K562 (cell line): ENCODE measurements around the gene DHX29. TPM values are rescaled to one million over a fixed set of nuclear protein-coding genes. Genes with fewer than 3 reads are reported as not detected.

Experiments used
- ATAC-seq: fragments of 200-7000 bp; cut with Tn5 transposase; 3 replicates; pipeline ENCODE4 v1.9.1; 2020; ENCODE audit warnings: moderate library complexity
- BruUV-seq: library from RNA; stranded (reverse); fragments of 400-500 nt; replicated peaks from 2 replicates; lab custom pipeline; 2021; lab: Mats Ljungman, UMichigan
- CTCF ChIA-PET: fragments of 300-600 bp; formaldehyde crosslinking; extraction: SDS; loops from one replicate; lab custom pipeline; 2021; ENCODE audit warnings: low intra/inter-chr PET ratio; lab: Yijun Ruan, JAX
- POLR2A ChIA-PET: fragments of 300-600, 350-650 bp; sonication (Branson Sonifier 250); formaldehyde crosslinking; extraction: SDS; loops from one replicate; lab custom pipeline; 2021; ENCODE audit warnings: antibody characterized with exemption, inconsistent platforms; lab: Yijun Ruan, JAX
- DNase-seq, 4 experiments: peaks; one replicate each; pipeline versions ENCODE4 v3.0.0 to v3.0.0-alpha.2; 2011 to 2018; ENCODE audit warnings: low spot score in 3 of 4, mixed read lengths in 3 of 4; ENCODE audit errors: extremely low read depth in 1 of 4
- FAIRE-seq: peaks from 2 replicates; lab custom pipeline; 2011; peaks lifted over from hg19 to GRCh38; lab: Jason Lieb, UNC
- H2AFZ ChIP-seq: 2 replicates; pipeline ENCODE4 v1.6.0; 2011; ENCODE audit warnings: low read depth, low read length, control low read depth, inconsistent platforms
- H3K27ac ChIP-seq: fragments of 200-600 bp; 3 replicates; pipeline ENCODE4 v1.8.0; 2011; ENCODE audit warnings: low read depth, mild to moderate bottlenecking, control low read depth, inconsistent platforms, low read length, moderate library complexity, mixed read lengths; ENCODE audit errors: extremely low read depth
- H3K27me3 ChIP-seq, 2 experiments: fragments of 300-600 bp in 1 of 2; 2 replicates in 1 of 2; 3 replicates in 1 of 2; pipeline versions ENCODE4 v1.6.0 to v1.8.0; 2011; ENCODE audit warnings: inconsistent platforms in 2 of 2, low read length in 2 of 2, mild to moderate bottlenecking in 1 of 2, mixed read lengths in 1 of 2, moderate library complexity in 1 of 2; ENCODE audit not compliant: control insufficient read depth in 2 of 2, insufficient read depth in 2 of 2
- H3K36me3 ChIP-seq: fragments of 300-600 bp; 3 replicates; pipeline ENCODE4 v1.8.0; 2011; ENCODE audit warnings: mild to moderate bottlenecking, low read length, inconsistent platforms; ENCODE audit not compliant: control insufficient read depth, insufficient read depth
- H3K4me1 ChIP-seq, 2 experiments: fragments of 200-600 bp in 1 of 2; replicated peaks in 1 of 2; 2 replicates in 1 of 2; 3 replicates in 1 of 2; pipeline versions ENCODE4 v1.5.1 to v1.8.0; 2011; ENCODE audit warnings: inconsistent platforms in 2 of 2, low read length in 2 of 2, mild to moderate bottlenecking in 1 of 2, mixed read lengths in 1 of 2, moderate library complexity in 1 of 2; ENCODE audit not compliant: control insufficient read depth in 2 of 2, insufficient read depth in 2 of 2
- H3K4me2 ChIP-seq: 2 replicates; pipeline ENCODE4 v1.6.1; 2011; ENCODE audit warnings: low read length, control low read depth, inconsistent platforms, mixed read lengths; ENCODE audit not compliant: insufficient read depth
- H3K4me3 ChIP-seq: fragments of 200-600 bp; sonication (generic), shearing (Covaris generic); 2 replicates; pipeline ENCODE4 v1.5.1; 2016; ENCODE audit warnings: control low read depth, inconsistent platforms
- H3K79me2 ChIP-seq: fragments of 200-600 bp; 3 replicates; pipeline ENCODE4 v1.8.0; 2011; ENCODE audit warnings: low read length, inconsistent platforms; ENCODE audit not compliant: control insufficient read depth, insufficient read depth
- H3K9ac ChIP-seq, 2 experiments: 2 replicates each; pipeline versions ENCODE4 v1.6.0 to v1.6.1; 2011; ENCODE audit warnings: low read depth in 2 of 2, low read length in 2 of 2, control low read depth in 1 of 2, inconsistent platforms in 1 of 2, mild to moderate bottlenecking in 1 of 2, mixed read lengths in 1 of 2; ENCODE audit not compliant: insufficient read depth in 1 of 2
- H3K9me1 ChIP-seq: one replicate; pipeline ENCODE4 v1.6.0; 2011; ENCODE audit warnings: inconsistent platforms, mild to moderate bottlenecking, low read length, moderate library complexity; ENCODE audit not compliant: control insufficient read depth, insufficient read depth
- H3K9me3 ChIP-seq: replicated peaks from 2 replicates; pipeline ENCODE4 v1.5.1; 2011; ENCODE audit warnings: low read depth, low read length, inconsistent platforms; ENCODE audit not compliant: control insufficient read depth, insufficient read depth
- H4K20me1 ChIP-seq: replicated peaks from 2 replicates; pipeline ENCODE4 v1.6.1; 2011; ENCODE audit warnings: low read length, inconsistent platforms, mixed read lengths; ENCODE audit not compliant: control insufficient read depth, insufficient read depth
- EHMT2 ChIP-seq: fragments of 450-650 bp; IDR thresholded peaks from 2 replicates; pipeline ENCODE4 v1.6.1; 2018; ENCODE audit warnings: antibody characterized with exemption
- HDAC2 ChIP-seq: fragments of 450-650 bp; IDR thresholded peaks from 2 replicates; pipeline ENCODE4 v1.6.1; 2016; ENCODE audit warnings: mild to moderate bottlenecking
- MIER1 ChIP-seq: fragments of 450-650 bp; IDR thresholded peaks from 2 replicates; pipeline ENCODE4 v1.6.1; 2016; ENCODE audit warnings: antibody characterized with exemption, mild to moderate bottlenecking, low read depth
- SOX6 ChIP-seq: fragments of 450-650 bp; IDR thresholded peaks from 2 replicates; pipeline ENCODE4 v1.6.1; 2014; ENCODE audit warnings: mild to moderate bottlenecking
- SRSF9 ChIP-seq: fragments of 200-400 bp; formaldehyde crosslinking; IDR thresholded peaks from 2 replicates; pipeline ENCODE4 v1.6.1; 2017; ENCODE audit warnings: low read depth, low read length, borderline replicate concordance
- TCF3 ChIP-seq: sonication (generic); formaldehyde crosslinking; IDR thresholded peaks from 2 replicates; pipeline ENCODE4 v1.4.0; 2020; ENCODE audit warnings: mild to moderate bottlenecking, missing genetic modification reagents
- ZNF23 ChIP-seq: fragments of 250-450 bp; sonication (Bioruptor Pico); IDR thresholded peaks from 2 replicates; pipeline ENCODE4 v1.4.0; 2020; ENCODE audit warnings: mild to moderate bottlenecking
- WGBS: fragments of 100-300 bp; shearing (Covaris generic); methylation state at CpG from one replicate; pipeline ENCODE4 v1.1.6; 2016; ENCODE audit warnings: low coverage, mixed read lengths; ENCODE audit not compliant: insufficient coverage; ENCODE audit errors: missing lambda C conversion rate; 5-methylcytosine and 5-hydroxymethylcytosine counted together
- in situ Hi-C: fragments of 300-500 bp; cut with MboI; formaldehyde crosslinking; loops from 4 replicates; pipeline ENCODE4 v1.15.0; 2018; ENCODE audit warnings: inconsistent platforms, mixed read lengths
- intact Hi-C: fragments of 100-400 bp; cut with micrococcal nuclease; formaldehyde crosslinking; loops from 2 replicates; pipeline ENCODE4 v1.14.2; 2022
- polyA plus RNA-seq, 8 experiments: library from polyadenylated mRNA; depleted of rRNA in 4 of 8; stranded (reverse) in 5 of 8; unstranded in 3 of 8; fragments of >200 nt; fragmentation: Nextera tagmentation in 2 of 8; fragmentation: Illumina TruSeq in 1 of 8; extraction: Ambion mirVana in 2 of 8; extraction: Trizol in 1 of 8; gene quantifications; 2 replicates each; pipeline versions ENCODE4 v1.2.1 to v1.2.3, GENCODE V29; 2011 to 2014; ENCODE audit warnings: inconsistent platforms in 1 of 8, missing spikeins in 1 of 8
- total RNA-seq, 7 experiments: library from RNA; depleted of rRNA in 6 of 7; stranded (reverse); fragments of >200 nt in 6 of 7; fragmentation: Illumina TruSeq in 2 of 7; extraction: Trizol in 2 of 7; gene quantifications; 2 replicates each; pipeline versions ENCODE4 v1.2.1 to v1.2.3, GENCODE V29; 2011 to 2021; ENCODE audit warnings: low replicate concordance in 1 of 7
- TF ChIP-seq, protein P1 (sequence below): sonication (generic); formaldehyde crosslinking; IDR thresholded peaks from 2 replicates; pipeline ENCODE4 v1.8.0; 2022; ENCODE audit warnings: mild to moderate bottlenecking, missing genetic modification reagents, borderline replicate concordance

DHX29 gene
- total and polyA plus RNA-seq, 9 of the 15 experiments (the other 6 are each of a cell fraction or from before 2014, with no cell fraction given) = 7.5 to 42.1 (median 25.0) TPM

DNA sequence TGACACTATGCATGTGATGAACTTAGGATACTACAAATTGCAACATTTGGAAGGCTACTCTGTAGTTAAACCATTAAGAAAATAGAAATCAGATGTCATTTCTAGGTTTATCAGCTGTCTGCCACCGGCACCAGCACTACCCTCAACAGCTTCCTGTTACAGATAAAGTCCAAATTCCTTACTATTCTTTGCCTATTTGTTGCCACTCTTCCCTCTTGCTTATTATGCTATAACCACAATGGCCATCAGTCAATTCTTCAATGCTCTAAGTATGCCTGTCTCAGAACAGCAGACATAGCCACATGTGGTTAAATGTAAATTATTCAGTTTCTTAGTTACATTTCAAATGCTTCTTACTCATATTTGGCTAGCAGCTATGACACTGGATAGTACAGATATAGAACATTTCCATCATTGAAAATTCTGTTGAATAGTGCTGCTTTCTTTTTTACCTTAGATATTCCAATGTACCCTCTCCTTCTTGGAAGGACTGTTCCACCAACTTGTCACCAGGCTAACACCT lies 21.0 kb downstream of the DHX29 start:
- CTCF ChIA-PET = no interaction called here

More for the DNA sequence above, 21.0 kb downstream of the DHX29 start:
- Histone ChIP-seq H3K4me1 (no peaks in the 10 kb centered on the region), H2AFZ (no peak overlapping the region), H3K4me2 (no peak overlapping the region), H3K27me3 (no peaks in the 10 kb centered on the region), H3K4me3 (no peak overlapping the region), H3K9me3 (no peaks in the 10 kb centered on the region), H3K9me1 (no peaks in the 10 kb centered on the region), H3K36me3 (peaks cover 73% of the 10 kb centered on the region), H3K9ac (no peak overlapping the region), H3K27ac (no peak overlapping the region), H3K79me2 (no peaks in the 10 kb centered on the region), H4K20me1 (no peaks in the 10 kb centered on the region)
- FAIRE-seq (no peak), ATAC-seq (no peak), DNase-seq (no peak)
- POLR2A ChIA-PET = interaction anchor here (1.2 kb wide), 1 partner anchor 118 kb away, joined by 3 read pairs; no protein-coding TSS in a partner anchor
- no peak for TF ChIP-seq SRSF9
- TF ChIP-seq TCF3 (CRISPR knock-in tag) = peak; percentile 49; the same call in 1 of the 2 replicates
- TF ChIP-seq MIER1 = no peak
- no peak for TF ChIP-seq ZNF23 (CRISPR knock-in tag)
- TF ChIP-seq SOX6 = no peak
- TF ChIP-seq, protein P1, sequence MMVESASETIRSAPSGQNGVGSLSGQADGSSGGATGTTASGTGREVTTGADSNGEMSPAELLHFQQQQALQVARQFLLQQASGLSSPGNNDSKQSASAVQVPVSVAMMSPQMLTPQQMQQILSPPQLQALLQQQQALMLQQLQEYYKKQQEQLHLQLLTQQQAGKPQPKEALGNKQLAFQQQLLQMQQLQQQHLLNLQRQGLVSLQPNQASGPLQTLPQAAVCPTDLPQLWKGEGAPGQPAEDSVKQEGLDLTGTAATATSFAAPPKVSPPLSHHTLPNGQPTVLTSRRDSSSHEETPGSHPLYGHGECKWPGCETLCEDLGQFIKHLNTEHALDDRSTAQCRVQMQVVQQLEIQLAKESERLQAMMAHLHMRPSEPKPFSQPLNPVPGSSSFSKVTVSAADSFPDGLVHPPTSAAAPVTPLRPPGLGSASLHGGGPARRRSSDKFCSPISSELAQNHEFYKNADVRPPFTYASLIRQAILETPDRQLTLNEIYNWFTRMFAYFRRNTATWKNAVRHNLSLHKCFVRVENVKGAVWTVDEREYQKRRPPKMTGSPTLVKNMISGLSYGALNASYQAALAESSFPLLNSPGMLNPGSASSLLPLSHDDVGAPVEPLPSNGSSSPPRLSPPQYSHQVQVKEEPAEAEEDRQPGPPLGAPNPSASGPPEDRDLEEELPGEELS (CRISPR knock-in tag) = no peak
- TF ChIP-seq EHMT2 = no peak
- no peak for TF ChIP-seq HDAC2
- 50% methylated on average over 1 of the region's 1 CpG for WGBS
- intact Hi-C loops = no loop called here
- no TSS peak for BruUV-seq
- in situ Hi-C loops = no loop called here
